ENCODE data around the gene PRPH2.
A peak's percentile ranks its signal among the peaks of the same experiment; 100 is the strongest.
"Not testable (repeated sequence)": the region's sequence is repeated elsewhere in the genome, so short reads cannot be mapped to it uniquely, and the experiment has no call there.

PRPH2 gene

GRCh38 chr6:42698217-42698616 lies 24.2 kb downstream of the PRPH2 start:
- no peak for DNase-seq (ENCODE audit: low spot score)

GRCh38 chr6:42697268-42697655 lies 25.1 kb downstream of the PRPH2 start:
- no peak for DNase-seq (ENCODE audit: low spot score)

GRCh38 chr6:42696526-42697267 lies 25.7 kb downstream of the PRPH2 start:
- DNase-seq (ENCODE audit: low spot score): no peak

GRCh38 chr6:42694586-42694985 lies 27.8 kb downstream of the PRPH2 start:
- peak; percentile 42 for DNase-seq (ENCODE audit: low spot score)

- DNase-seq (ENCODE audit: low spot score): peak; percentile 39
These were observed 28.6 kb downstream of the PRPH2 start for GRCh38 chr6:42693725-42694323.

- peak; percentile 93 for DNase-seq (ENCODE audit: low spot score)
These were observed 30.1 kb downstream of the PRPH2 start for GRCh38 chr6:42692137-42692911.

- DNase-seq (ENCODE audit: low spot score): no peak
These were observed 31.5 kb downstream of the PRPH2 start for GRCh38 chr6:42690872-42691271.

GRCh38 chr6:42690151-42690702 lies 32.2 kb downstream of the PRPH2 start:
- peak; percentile 17 for DNase-seq (ENCODE audit: low spot score)

GRCh38 chr6:42689371-42689770 lies 33.0 kb downstream of the PRPH2 start:
- DNase-seq (ENCODE audit: low spot score): peak; percentile 86

- DNase-seq (ENCODE audit: low spot score): peak; percentile 25
These were observed 34.1 kb downstream of the PRPH2 start for GRCh38 chr6:42688281-42688680.

GRCh38 chr6:42679358-42679757 lies 43.0 kb downstream of the PRPH2 start:
- DNase-seq (ENCODE audit: low spot score): no peak

- DNase-seq (ENCODE audit: low spot score): no peak
These were observed 47.6 kb downstream of the PRPH2 start for GRCh38 chr6:42674780-42675179.

- DNase-seq (ENCODE audit: low spot score): not testable (repeated sequence)
These were observed 48.0 kb downstream of the PRPH2 start for GRCh38 chr6:42674368-42674767.

GRCh38 chr6:42664718-42665117 lies 57.7 kb downstream of the PRPH2 start:
- no peak for DNase-seq (ENCODE audit: low spot score)

GRCh38 chr6:42661540-42662153 lies 60.8 kb downstream of the PRPH2 start:
- peak; percentile 69 for DNase-seq (ENCODE audit: low spot score)

- no peak for DNase-seq (ENCODE audit: low spot score)
These were observed 62.6 kb downstream of the PRPH2 start for GRCh38 chr6:42659806-42660205.

- no peak for DNase-seq (ENCODE audit: low spot score)
These were observed 68.5 kb downstream of the PRPH2 start for GRCh38 chr6:42653851-42654250.

- no peak for DNase-seq (ENCODE audit: low spot score)
These were observed 70.2 kb downstream of the PRPH2 start for GRCh38 chr6:42652024-42652746.
